Left lung (tissue), 10 donors: ENCODE data around the gene KCNC1. TPM values are rescaled to one million over a fixed set of nuclear protein-coding genes. Genes with fewer than 3 reads are reported as not detected.

ENCODE experiments used
- ATAC-seq: fragments of 200-7000 bp; cut with Tn5 transposase; one replicate; pipeline ENCODE4 v1.9.1; 2020; ENCODE audit warnings: moderate library complexity
- DNase-seq, 4 donors: peaks; one replicate each; pipeline ENCODE4 v3.0.0-alpha.2; 2013 to 2020
- H3K27ac ChIP-seq, 2 donors: fragments of 200-600 bp; sonication (generic) in 1 of 2; one replicate each; pipeline versions ENCODE4 v1.5.0 to v1.8.0; 2020 to 2021
- H3K27me3 ChIP-seq, 2 donors: fragments of 200-600 bp; sonication (generic) in 1 of 2; one replicate each; pipeline versions ENCODE4 v1.5.0 to v1.8.0; 2020 to 2021
- H3K36me3 ChIP-seq, 2 donors: fragments of 200-600 bp; sonication (generic) in 1 of 2; one replicate each; pipeline versions ENCODE4 v1.5.0 to v1.8.0; 2020 to 2021
- H3K4me1 ChIP-seq, 2 donors: fragments of 200-600 bp; one replicate each; pipeline ENCODE4 v1.8.0; 2021
- H3K4me3 ChIP-seq, 2 donors: fragments of 200-600 bp; sonication (generic) in 1 of 2; one replicate each; pipeline versions ENCODE4 v1.5.0 to v1.8.0; 2020 to 2021; ENCODE audit warnings: mild to moderate bottlenecking in 1 of 2
- H3K9me3 ChIP-seq, 2 donors: fragments of 200-600 bp; sonication (generic) in 1 of 2; one replicate each; pipeline versions ENCODE4 v1.5.0 to v1.8.0; 2020 to 2021
- intact Hi-C, 2 donors: fragments of 100-400 bp; cut with DNase I; formaldehyde crosslinking; loops; one replicate each; pipeline versions ENCODE4 v1.11.2 to v1.14.2; 2022
- polyA plus RNA-seq, 6 donors: library from polyadenylated mRNA; unstranded; fragments of 120-200 nt; gene quantifications; one replicate each; pipeline ENCODE4 v1.2.1, GENCODE V29; 2013; ENCODE audit not compliant: insufficient read length in 6 of 6
- total RNA-seq, 2 donors: library from RNA; stranded (reverse); fragmentation: NEBNext Ultra II Directional; extraction: Animal tissue kit (Norgen Biotek cat#: 25700); gene quantifications; one replicate each; pipeline ENCODE4 v1.2.1, GENCODE V29; 2021
- TF ChIP-seq, protein P1 (sequence below), 2 donors: fragments of 200-600 bp; sonication (generic) in 1 of 2; IDR thresholded peaks; one replicate each; pipeline versions ENCODE4 v1.5.0 to v1.8.0; 2021; ENCODE audit warnings: antibody characterized with exemption in 2 of 2
- donor health status: DM: no; HTN: yes; CAD: no.
- donor health status: DM: no; HTN: no; CAD: no.

The KCNC1 gene
- total and polyA plus RNA-seq, 8 donors: 0.78 to 1.2 (median 0.89) TPM; not detected in 2

DNA sequence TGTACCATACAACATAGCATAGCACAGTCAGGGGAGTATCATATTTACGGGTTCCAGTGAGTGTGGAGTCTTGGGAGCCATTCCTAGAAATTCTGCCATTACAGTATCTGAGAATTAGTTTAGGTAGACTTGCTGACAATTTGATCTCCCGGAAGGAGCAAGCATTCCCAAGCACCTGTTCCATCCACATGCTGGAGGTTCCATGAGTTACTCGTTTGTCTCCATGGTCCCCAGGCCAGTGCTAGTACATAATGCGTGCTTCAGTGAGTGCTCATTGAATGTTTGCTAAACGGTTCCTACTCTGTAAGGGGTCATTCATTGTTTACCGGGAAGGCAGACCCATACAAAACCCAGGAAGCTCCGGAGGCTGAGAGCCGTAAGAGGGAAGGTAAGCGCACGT is 42.6 kb upstream of the KCNC1 start:
- DNase-seq: no peak
- peaks cover 28 to 65% of the 10 kb centered on the region in 2 donors for H3K27me3 ChIP-seq
- TF ChIP-seq, protein P1, sequence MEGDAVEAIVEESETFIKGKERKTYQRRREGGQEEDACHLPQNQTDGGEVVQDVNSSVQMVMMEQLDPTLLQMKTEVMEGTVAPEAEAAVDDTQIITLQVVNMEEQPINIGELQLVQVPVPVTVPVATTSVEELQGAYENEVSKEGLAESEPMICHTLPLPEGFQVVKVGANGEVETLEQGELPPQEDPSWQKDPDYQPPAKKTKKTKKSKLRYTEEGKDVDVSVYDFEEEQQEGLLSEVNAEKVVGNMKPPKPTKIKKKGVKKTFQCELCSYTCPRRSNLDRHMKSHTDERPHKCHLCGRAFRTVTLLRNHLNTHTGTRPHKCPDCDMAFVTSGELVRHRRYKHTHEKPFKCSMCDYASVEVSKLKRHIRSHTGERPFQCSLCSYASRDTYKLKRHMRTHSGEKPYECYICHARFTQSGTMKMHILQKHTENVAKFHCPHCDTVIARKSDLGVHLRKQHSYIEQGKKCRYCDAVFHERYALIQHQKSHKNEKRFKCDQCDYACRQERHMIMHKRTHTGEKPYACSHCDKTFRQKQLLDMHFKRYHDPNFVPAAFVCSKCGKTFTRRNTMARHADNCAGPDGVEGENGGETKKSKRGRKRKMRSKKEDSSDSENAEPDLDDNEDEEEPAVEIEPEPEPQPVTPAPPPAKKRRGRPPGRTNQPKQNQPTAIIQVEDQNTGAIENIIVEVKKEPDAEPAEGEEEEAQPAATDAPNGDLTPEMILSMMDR (IDR thresholded peaks at IDR 0.05): no peak
- ATAC-seq: no peak
- H3K4me3 ChIP-seq: no peak overlapping the region
- no peak overlapping the region for H3K27ac ChIP-seq
- H3K4me1 ChIP-seq: no peaks in the 10 kb centered on the region
- intact Hi-C loops: no loop called here
- H3K36me3 ChIP-seq: no peaks in the 10 kb centered on the region
- no peaks in the 10 kb centered on the region for H3K9me3 ChIP-seq

DNA sequence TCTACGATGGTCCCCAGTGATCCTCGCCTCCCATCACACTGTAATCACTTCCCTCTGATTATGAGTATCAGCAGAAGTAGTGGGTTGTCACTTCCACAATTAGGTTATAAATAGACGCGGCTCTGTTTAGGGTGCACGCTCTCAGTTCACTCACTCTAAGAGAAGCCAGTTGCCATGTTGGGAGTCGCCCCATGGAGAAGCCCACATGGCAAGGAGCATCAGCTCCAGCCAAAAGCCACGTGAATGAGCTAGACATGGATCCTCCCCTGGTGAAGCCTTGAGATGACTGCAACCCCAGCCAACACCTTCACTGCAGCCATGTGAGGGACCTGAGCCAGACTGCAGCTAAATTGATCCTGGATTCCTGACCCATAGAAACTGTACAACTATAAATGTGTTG is 41.6 kb upstream of the KCNC1 start:
- Histone ChIP-seq H3K36me3 (no peaks in the 10 kb centered on the region), H3K4me1 (no peaks in the 10 kb centered on the region), H3K9me3 (no peaks in the 10 kb centered on the region), H3K4me3 (no peak overlapping the region), H3K27me3 (peaks cover 30 to 75% of the 10 kb centered on the region in 2 donors), H3K27ac (no peak overlapping the region)
- ATAC-seq (no peak), DNase-seq (no peak)
- intact Hi-C loops: no loop called here
- TF ChIP-seq, protein P1 (IDR thresholded peaks at IDR 0.05): no peak

DNA sequence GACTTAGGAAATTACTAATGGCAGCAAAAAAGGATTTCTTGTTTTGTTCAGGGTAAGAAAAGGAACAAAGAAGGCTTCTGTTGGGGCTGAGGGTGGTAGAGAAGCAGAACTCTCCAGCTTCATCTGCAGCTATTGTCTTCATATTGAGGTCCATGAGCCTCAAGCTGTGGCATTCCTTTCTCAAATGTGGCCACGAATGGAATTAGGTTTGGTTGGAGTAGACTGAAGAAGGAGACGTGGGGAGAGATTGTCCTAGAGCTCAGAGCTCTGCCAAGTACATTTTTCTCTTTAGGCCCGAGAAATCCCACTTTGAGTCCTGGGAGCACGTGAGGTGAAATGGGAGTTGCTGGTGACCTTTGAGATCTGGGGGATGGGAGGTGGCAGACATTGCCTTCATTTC is 41.0 kb upstream of the KCNC1 start:
- intact Hi-C loops: no loop called here
- Histone ChIP-seq H3K27ac (no peak overlapping the region), H3K27me3 (peaks cover 30 to 79% of the 10 kb centered on the region in 2 donors), H3K9me3 (no peaks in the 10 kb centered on the region), H3K4me3 (no peak overlapping the region), H3K4me1 (no peaks in the 10 kb centered on the region), H3K36me3 (no peaks in the 10 kb centered on the region)
- TF ChIP-seq, protein P1 (IDR thresholded peaks at IDR 0.05): no peak
- ATAC-seq (no peak), DNase-seq (no peak)

DNA sequence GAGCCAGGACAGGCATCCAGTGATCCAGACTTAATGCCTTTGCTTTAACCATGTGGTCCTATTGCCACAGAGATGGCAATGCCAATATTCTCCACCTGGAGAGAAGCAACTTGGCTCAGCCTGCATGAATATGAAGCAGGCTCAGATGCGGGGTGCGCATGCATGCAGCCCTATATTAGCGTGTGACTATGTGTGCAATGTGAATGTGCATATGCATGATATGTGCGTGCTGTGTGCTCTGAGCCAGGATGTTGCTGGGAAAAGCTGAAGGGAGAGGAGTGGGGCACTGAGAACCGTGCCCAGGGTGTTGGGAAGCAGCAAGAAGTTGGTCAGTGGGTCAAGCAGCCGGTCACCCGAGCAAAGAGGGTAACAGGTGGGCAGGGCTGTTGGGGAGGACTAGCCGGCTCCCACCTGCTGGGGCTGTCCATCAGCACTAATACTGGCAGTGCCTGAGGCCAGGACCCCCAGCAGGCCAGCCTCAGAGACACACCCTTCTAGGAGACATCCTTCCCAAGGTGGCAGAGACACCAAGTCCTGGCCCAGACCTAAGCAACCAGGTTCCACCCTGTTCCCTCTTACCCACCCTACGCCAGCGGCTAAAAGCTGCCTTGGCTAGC is 40.0 kb upstream of the KCNC1 start:
- H3K4me1 ChIP-seq: no peaks in the 10 kb centered on the region
- DNase-seq (no peak), ATAC-seq (no peak)
- no peak overlapping the region for H3K27ac ChIP-seq
- H3K4me3 ChIP-seq: no peak overlapping the region
- H3K27me3 ChIP-seq: peaks cover 30 to 74% of the 10 kb centered on the region in 2 donors
- H3K36me3 ChIP-seq: no peaks in the 10 kb centered on the region
- no peaks in the 10 kb centered on the region for H3K9me3 ChIP-seq
- TF ChIP-seq, protein P1 (IDR thresholded peaks at IDR 0.05): no peak
- intact Hi-C loops: no loop called here

DNA sequence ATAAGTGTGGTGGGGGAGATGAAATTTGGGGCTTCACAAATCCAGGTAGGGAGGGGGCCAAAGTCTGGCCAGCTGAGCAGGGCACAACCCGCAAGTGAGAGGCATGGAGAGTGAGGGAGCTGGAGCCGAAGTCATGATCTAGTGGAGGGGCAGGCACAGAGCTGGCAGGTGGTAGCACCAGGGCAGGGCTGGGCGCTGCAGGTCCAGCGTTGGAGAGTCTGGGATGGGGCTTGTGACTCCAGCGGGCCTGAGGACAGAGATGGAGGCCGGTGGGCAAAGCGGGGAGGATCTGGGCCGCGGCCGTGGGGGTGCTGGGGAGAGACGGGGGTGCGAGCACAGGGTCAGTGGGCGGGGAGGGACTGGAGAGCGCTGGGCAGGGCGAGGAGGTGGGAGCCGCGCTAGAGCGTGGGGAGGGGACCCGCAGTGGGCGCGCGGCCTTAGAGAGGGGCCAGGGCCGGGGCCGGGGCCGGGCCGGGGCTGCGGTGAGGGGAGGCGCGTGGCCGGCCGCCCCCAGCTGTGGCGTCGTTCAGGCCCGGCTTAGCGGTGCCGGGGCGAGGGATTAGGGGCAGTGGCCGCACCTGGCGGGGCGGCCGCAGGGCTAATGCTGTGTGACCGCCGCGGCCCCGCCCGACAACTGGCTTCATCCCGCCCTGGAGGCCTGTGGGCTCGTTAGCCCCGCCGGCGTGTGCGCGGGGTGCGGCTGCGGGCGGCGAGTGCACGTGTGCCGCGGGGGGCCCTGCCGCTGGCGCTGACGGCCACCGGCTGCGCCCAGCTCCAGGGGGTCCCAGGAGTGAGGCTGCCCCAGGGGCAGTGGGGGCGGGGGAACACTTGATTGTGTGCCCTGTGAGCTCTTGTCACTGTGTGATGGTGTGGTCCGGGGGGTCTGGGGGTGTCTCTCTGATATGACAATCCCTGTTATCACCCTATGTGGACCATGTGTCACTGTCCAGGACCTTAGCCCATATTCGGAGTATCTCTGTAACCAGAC is 38.8 kb upstream of the KCNC1 start:
- Histone ChIP-seq H3K27me3 (peaks cover 30 to 69% of the 10 kb centered on the region in 2 donors), H3K4me3 (no peak overlapping the region), H3K27ac (no peak overlapping the region), H3K9me3 (no peaks in the 10 kb centered on the region), H3K4me1 (no peaks in the 10 kb centered on the region), H3K36me3 (no peaks in the 10 kb centered on the region)
- TF ChIP-seq, protein P1 (IDR thresholded peaks at IDR 0.05): no peak
- ATAC-seq (no peak), DNase-seq (no peak)
- intact Hi-C loops: no loop called here
